Measurements from ENCODE around the gene IFT80.
"Not testable (repeated sequence)": the region's sequence is repeated elsewhere in the genome, so short reads cannot be mapped to it uniquely, and the experiment has no call there.

The IFT80 gene

DNA sequence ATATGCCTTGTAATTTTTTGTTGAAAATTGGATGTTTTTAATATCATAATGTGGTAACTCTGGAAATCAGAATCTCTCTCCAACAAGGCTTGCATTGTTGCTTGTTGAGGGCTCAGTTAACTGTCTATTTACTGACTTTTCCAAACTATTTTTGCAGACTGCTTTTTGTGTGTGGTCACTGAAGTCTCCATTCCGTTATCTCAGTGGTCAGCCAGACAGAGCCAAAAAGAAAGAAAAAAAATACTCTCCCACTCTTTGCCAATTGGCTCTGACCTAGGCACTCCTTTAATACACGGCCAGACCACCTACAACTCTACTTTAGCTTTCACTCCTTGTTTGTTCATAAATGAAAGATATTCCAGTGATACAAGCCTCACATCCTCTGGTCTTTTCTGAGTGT lies 52.5 kb downstream of the IFT80 start:
- DNase-seq, result no peak

DNA sequence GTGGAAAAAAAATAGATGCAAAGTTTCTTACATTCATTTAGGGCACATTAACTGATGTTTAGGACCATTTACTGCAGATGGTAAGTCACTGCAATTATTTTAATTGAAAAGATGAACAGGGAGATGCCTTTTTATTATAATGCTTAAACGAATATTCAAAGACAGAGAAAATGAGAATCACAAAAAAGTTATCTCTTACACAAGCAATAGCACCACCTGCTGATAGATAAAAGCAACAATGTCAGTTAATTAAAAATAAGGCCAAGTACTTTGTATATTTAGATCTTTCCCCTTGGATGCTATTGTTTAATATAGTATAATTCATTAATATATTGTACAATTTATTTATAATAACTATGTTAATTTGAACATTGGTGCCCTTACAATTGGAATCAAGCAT lies 55.9 kb downstream of the IFT80 start:
- no peak for DNase-seq

DNA sequence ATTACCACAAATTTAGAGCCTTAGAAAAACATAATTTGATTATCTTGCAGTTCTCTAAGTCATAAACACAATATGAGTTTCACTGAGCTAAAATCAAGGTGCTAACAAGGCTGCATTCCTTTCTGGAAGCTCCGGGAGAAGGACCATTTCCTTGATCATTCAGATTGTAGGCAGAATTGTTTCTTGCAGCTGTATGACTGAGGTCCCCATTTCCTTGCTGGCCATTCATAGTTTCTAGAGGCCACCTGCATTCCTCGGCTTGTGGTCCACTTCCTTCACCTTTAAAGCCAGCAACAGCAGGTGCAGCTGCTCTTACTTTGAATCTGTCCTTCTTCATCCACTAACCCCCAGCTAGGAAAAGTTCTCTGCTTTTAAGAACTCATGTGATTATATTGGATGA lies 58.7 kb downstream of the IFT80 start:
- DNase-seq, result no peak

DNA sequence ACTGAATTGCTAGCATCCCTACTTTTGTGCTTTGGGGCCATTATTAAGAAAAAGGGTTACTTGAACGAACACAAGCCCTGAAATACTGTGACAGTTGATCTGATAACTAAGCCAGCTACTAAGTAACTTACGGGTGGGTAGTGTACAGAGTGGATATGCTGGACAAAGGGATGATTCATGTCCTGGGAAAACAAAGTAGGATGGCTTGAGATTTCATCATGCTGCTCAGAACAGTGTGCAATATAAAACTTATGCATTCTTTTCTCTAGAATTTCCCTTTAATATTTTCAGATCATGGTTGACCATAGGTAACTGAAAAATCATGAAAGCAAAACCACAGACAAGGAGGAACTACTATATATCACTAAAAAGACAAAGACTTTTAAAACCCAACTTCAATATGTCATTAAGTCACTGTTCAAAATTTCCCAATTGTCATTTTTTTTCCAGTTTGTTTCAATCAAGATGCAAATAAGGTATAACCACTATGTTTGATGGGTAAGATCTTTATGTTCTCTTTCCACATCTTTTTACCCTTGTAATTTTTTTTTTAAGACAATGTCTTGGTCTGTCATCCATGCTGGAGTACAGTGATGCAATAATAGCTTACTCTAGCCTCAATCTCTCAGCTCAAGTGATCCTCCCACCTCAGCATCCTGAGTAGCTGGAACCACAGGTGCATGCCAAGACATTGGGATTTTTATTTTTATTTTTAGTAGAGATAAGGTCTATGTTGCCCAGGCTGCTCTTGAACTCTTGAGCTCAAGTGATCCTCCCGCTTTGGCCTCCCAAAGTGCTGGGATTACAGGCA lies 67.7 kb downstream of the IFT80 start:
- DNase-seq, result no peak

DNA sequence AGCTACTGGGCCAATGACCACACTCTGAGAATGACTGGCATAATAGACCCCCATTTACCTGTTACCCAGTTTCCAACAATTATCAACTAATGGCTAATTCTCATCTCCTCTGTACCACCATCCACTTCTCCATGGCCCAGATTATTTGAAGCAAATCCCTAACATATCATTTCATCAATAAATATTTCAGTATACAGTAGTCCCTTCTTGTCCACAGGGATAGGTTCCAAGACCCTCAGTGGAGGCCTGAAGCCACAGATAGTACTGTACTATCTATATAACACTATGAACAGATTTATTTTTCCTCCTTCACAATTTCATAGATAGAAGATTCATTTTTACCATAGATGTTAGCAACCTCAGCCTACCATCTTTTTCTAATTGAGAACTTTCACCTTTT lies 68.3 kb downstream of the IFT80 start:
- no peak for DNase-seq

DNA sequence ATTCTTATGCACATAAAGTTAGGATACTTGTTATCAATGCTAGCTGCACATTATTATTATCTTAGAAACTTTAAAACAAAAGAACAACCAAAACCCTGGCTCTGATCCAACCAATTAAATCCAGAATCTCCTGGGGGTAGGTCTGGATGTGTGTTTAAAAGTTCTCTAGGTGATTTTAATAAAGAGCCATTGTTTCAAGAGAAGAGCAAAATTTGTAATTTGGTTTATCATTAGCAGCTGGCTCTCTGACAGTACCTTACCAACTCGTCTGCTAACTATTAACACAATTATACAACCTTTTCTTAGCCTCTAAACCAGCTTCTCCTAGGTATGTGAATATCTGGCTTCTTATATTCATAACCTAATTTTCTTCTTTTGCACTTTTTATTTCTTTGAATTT lies 68.9 kb downstream of the IFT80 start:
- DNase-seq, result no peak

DNA sequence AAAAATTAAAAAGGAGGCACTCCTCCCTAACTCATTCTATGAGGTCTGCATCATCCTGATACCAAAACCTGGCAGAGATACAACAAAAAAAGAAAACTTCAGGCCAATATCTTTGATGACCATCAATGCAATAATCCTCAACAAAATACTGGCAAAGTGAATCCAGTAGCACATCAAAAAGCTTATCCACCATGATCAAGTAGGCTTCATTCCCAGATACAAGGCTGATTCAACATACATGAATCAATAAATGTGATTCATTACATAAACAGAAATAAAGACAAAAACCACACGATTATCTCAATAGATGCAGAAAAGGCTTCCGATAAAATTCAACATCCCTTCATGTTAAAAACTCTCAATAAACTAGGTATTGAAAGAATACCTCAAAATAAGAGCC lies 72.7 kb downstream of the IFT80 start:
- DNase-seq, result not testable (repeated sequence)

DNA sequence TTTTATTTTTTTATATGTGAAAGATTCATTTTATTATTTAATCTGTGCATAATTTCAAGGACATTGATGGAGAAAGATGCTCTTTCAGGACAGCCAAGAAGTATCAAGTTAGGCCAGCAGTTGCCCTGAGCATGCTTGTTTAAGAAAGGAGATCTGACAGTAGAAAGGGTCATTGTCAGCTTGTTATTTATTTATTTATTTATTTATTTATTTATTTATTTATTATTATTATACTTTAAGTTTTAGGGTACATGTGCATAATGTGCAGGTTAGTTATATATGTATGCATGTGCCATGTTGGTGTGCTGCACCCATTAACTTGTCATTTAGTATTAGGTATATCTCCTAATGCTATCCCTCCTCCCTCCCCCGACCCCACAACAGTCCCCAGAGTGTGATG lies 77.2 kb downstream of the IFT80 start:
- DNase-seq, result not testable (repeated sequence)

DNA sequence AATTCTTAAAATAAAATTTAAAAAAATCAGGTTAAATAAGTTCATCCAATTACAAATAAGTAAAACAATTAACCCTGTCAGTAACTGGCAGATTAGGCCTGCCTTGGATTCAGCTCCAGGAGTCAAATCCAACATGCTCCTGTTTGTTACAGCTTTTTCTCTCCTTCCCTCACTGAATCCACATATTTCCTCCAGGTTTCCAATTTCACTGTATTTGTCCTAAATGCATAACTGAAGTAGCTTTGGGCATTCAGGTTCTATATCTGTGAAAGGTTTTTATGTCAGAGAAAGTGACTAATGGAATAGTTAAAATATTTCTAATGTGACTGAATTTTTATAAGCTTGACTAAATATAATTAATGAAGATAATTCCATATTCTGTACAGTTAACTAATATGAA lies 79.7 kb downstream of the IFT80 start:
- DNase-seq, result no peak

DNA sequence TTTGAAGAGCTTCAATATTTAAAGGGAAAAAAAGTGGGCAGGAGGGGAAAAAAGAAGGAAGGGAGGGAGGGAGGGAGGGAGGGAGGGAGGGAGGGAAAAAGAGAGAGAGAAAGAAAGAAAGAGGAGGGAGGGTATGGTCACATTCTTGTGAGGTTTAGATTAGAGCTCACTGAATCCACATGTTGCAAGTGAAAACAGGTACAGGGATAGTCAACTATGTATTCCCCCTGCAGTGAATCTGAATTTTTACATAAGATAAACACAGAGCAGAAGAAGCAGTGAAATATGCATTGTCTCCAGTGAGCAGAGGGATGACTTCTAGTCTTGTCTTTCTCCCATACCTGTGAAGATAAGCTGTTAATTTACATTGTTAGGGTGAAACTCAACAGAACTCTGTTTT lies 84.0 kb downstream of the IFT80 start:
- no peak for DNase-seq

DNA sequence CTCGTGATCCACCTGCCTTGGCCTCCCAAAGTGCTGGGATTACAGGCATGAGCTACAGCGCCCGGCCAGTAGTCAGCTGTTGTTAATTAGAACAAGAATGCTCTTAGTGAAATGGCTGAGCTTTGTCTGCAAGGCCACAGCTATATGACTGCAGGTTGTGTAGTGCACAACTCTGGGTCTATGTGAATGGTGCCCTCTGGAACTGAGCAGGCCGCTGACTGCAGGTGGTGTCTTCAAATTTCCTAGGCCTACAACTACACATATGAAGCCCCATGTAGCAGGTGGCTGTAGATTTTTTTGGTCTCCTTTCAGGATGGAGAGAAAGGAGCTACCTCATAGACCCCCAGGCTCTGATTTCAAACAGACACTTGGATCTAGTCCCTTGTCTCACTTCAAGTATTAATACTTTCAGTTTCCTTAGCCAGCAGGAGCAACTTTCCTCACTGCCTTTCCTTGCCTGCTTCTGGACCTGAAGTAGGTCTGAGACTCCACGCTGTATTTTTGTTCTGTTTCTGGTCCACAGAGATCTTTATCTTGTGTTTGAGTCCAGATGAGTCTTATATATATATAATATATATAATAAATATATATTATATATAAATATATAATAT lies 86.9 kb downstream of the IFT80 start:
- no peak for DNase-seq

DNA sequence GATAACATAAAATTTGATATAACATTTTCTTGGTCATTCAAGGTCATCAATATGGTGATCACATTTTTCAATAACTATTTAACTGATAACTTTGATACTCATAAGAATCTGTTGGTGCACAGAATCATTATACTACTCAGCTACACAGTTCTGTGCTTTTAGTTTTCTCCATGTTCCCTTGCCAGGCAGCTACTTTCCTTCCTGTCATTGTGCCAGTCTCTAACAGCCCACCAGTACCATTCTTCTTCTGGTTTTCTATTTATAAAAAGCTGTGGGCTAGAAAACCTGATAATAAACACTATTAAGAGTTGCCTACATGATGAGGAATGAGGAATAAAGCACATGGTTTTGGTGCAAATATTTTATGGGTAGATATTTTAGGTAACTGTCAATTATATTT lies 96.2 kb downstream of the IFT80 start:
- no peak for DNase-seq

DNA sequence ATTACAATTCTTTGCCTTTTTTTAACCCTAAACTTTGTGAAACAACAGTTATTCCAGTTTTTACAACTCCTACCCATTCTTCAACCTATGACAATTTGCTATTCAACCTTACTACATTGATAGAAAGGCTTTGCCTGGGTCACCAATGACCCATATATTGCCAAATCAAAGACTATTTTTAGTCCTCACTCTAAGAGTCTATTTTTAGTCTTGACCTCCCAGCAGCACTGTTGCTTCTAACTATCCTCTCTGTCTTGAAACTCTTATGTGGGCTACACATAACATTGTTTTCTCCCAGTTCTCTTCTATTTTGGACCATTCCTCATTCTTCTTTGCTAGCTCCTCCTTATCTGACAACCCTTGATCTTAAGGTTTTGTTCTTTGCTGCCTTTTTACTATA lies 102.4 kb downstream of the IFT80 start:
- no peak for DNase-seq

DNA sequence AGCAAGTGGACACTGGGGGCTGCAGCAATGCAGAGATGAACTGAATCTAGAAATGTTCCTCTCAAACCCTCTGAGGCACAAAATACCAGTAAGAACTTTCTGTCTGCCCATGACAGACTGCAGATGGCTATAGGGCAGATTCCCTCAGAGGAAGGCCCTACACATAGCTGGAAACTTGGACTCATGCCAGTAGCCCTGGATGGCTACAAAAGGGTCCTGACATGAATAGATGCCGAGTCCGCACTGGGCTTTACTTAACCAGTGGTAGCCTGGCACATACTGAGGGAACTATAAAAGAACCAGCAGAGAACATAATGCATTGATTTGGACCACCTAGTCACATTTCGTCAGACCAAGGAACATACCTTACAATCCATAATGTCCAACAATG lies 107.1 kb downstream of the IFT80 start:
- DNase-seq, result no peak

DNA sequence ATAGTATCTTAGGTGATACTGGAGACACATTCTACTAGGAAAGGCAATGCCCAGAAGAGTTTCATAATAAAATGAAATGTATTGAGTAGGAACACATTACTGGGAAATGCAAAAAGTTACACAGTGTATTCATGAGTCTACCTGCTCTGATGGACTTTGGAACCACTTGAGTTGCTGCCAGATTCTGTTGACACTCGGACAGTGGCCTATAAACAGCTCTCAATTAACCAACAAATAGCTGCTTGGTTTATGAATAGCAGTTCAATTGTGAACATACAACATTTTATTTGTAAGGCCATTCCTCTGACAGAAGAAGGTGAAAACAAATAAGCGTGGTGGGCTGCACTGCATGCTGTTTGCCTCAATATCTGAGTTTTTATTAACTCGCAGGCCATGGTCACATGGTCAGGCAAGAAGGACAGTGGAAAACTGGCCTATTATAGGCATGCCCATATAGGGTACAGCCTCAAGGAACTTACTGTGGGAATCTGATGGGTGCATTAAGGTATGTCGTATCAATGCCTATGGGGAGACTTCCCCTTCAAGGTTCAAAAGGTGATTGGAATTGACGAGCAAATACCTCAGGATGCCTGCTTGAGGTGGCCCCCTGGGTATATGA lies 107.6 kb downstream of the IFT80 start:
- no peak for DNase-seq

DNA sequence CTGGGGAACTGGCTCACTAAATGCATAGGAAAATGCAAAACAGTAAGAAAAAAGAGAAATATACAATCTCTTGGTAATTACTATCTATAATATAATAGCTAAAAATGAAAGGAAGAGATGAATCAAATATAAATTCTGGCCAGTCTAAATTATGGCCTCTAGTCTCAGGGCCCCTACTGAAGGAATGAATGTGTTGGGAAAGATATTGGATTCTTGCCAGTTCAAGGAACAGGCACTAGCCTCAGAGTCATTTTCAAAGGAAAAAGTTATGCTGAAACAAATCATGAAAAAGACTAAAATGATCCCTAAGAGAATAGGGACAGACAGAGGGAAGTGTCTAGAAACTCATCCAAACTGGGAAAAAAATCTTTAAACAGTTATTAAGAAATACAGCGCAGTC lies 111.4 kb downstream of the IFT80 start:
- no peak for DNase-seq

DNA sequence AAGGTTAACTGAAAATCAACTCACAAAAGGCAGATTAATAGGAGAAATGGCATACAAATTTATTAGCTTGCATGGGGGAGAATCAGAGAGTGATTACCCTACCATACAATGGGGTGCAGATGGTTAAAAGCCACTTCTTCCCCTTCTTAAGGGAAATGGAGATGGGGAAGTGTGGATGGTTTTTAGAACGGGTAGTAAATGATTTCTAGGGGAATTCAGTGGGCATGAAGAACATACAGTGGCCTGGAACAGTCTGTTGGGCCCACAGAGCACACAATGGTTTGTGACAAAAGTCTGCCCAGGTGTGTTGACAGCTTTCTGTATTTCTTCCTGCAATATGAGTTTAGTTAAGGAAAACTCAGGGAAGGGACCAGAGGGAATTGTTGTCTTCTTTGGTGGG lies 112.8 kb downstream of the IFT80 start:
- no peak for DNase-seq

DNA sequence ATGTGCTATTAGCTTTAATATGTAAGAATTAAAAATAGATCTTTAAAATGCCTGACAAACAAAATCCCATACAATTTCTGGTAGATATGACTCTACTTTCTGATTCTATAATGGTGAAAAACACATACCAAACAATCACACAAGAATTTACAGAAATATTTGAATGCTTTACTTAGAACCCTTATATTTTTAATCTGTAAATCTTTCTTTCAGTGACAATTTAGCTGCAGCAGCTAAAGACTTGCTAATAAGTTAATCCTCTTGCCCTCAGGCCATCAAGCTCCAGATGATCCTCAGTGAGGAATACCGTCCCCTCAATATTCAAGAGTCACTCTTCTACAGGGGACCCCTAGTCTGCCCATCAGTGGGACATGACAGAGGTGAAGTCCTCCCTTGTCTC lies 118.2 kb downstream of the IFT80 start:
- DNase-seq, result no peak

DNA sequence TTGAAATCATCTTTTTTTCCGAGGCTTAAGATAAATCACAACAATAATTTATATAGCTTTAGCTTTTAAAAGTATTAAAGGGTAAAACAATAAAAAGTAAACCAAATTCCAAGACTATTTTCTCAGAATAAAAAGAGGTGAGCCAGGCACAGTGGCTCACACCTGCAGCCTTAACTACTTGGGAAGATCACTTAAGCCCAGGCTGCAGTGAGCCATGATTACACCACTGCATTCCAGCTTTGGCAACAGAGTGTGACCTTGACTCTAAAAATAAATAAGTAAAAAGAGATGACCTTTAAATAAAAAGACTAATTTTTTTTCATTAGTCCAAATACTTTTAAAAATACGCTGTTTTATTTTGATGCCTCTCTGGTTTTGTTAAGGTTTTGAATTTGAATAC lies 119.4 kb downstream of the IFT80 start:
- DNase-seq, result no peak

DNA sequence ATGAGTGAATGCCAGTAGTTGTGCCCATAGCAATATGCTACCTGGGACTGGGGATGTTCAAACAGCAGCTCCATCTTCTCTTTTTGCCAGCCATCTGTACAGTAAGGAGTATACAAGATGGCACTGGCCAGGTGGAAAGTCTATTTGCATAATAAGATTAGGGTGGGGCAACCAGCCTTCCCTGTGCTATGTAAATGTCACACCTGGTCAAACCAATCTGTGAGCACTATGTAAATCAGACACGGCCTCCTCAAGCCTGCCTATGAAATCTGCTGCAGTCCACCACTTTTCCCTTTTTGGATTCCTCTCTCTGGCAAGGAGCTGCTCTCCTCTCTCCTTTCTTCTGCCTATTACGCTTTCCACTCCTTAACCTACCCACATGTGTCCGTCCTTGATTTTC lies 120.8 kb downstream of the IFT80 start:
- no peak for DNase-seq

DNA sequence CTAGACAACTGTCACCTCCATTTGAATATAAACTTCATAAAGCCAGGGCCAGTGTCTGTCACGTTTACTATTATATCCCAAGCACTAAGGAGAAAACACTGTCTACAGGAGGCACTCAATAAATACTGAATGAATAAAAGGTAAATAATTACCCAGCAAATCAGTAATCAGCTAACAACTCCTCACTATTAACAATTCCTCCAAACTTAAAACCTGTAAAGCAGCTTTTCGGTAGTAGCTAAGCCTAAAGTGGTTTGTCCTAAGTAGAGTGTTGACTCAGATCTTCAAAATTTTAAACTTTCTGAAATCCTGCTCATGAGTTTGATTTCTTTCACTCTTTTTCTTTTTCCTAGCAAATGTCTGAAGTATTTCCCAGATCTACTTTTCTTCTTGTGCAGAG lies 133.9 kb downstream of the IFT80 start:
- no peak for DNase-seq

DNA sequence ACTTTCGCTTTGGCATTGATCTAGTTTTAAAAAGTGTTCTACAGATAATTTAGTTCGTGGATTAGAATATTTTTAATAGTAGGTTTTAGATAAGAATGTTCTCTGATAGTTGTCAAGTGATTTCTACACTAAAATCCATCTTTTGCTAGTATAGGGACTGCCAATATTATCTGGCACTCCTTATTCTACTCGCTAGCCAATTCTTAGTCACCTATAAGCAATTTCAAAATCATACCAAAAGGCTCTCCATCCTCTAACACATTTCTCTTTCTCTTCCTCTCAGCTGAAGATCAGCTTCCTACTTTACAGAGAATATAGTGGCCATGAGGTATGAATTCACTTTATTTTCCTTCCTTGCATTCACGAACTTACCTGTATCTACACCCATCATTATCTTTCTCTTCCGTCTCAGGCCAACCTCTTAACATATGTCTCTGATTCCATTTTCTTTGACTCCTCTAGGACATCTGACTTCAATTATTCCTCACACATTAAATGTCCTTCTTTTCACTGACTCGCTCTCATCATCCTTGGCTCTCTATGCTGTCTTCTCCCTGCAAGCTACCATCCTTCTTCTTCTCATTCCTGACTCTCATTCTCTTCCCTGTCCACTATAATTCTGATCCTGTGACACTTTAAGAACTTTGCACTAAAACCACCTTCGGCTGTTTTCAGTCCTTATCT lies 138.3 kb downstream of the IFT80 start:
- DNase-seq, result no peak

DNA sequence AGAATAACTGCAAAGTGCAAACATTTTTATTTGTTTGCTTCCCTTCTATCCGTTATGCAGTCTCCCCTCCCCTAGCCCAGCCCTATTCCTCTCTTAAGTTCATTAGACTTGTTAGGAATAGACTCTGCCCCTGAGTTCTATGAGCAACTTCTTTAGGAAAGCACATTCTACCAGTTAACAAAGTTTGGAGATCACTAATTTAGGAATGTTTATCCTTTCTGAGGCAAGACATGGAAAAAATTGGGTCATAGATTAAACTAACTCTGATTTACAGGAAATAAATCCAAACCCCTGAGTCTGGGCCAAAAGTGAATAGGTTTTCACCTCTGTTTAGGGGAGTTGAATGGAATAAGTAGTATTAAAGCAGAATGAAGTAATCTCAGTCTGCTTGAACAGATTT lies 139.4 kb downstream of the IFT80 start:
- no peak for DNase-seq

DNA sequence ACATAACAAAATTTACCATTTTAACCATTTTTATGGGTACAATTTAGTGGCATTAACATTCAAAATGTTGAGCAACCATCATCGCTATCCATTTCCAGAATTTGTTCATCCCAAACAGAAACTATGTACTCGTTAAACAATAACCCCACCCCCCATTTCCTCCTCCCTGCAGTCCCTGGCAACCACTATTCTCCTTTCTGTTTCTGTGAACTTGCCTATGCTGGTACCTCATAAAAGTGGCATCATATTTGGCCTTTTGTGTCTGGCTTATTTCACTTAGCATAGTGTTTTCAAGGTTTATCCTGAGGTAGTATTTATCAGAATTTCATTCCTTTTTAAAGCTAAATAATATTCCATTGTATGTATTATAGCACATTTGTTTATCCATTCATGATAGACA lies 141.4 kb downstream of the IFT80 start:
- DNase-seq, result no peak

Data from central memory CD4-positive, alpha-beta T cell (primary cell).